RWPE2 (cell line): ENCODE measurements around the gene STPG3.

Experiments
- ATAC-seq: fragments of 200-7000 bp; cut with Tn5 transposase; 3 replicates; pipeline ENCODE4 v1.9.1; 2021; ENCODE audit warnings: low read depth
- DNase-seq: peaks from one replicate; pipeline ENCODE4 v3.0.0-alpha.2; 2020; ENCODE audit warnings: low spot score
- H3K27ac ChIP-seq: fragments of 450-650 bp; 2 replicates; pipeline ENCODE4 v1.5.1; 2017; ENCODE audit warnings: mild to moderate bottlenecking; ENCODE audit not compliant: poor library complexity, severe bottlenecking
- H3K27me3 ChIP-seq: fragments of 250-450 bp; sonication (Bioruptor Pico); 2 replicates; pipeline ENCODE4 v1.5.1; 2021; ENCODE audit warnings: mild to moderate bottlenecking, moderate library complexity; ENCODE audit not compliant: insufficient read depth, poor library complexity, severe bottlenecking
- H3K36me3 ChIP-seq: fragments of 250-450 bp; sonication (Bioruptor Pico); 2 replicates; pipeline ENCODE4 v1.5.1; 2020; ENCODE audit warnings: low read depth, mild to moderate bottlenecking, moderate library complexity
- H3K4me1 ChIP-seq: fragments of 250-450 bp; sonication (Bioruptor Pico); 2 replicates; pipeline ENCODE4 v1.5.1; 2021; ENCODE audit warnings: mild to moderate bottlenecking, moderate library complexity; ENCODE audit not compliant: insufficient read depth, poor library complexity, severe bottlenecking
- H3K4me3 ChIP-seq: fragments of 250-450 bp; sonication (Bioruptor Pico); 2 replicates; pipeline ENCODE4 v1.5.1; 2021; ENCODE audit warnings: mild to moderate bottlenecking, moderate library complexity; ENCODE audit not compliant: severe bottlenecking
- H3K9me3 ChIP-seq: fragments of 250-450 bp; sonication (Bioruptor Pico); 2 replicates; pipeline ENCODE4 v1.5.1; 2021; ENCODE audit warnings: mild to moderate bottlenecking, moderate library complexity; ENCODE audit not compliant: severe bottlenecking
- TF ChIP-seq, protein P1 (sequence below): fragments of 450-650 bp; IDR thresholded peaks from one replicate; pipeline ENCODE4 v1.5.1; 2017; ENCODE audit warnings: mild to moderate bottlenecking, moderate library complexity; ENCODE audit not compliant: poor library complexity, severe bottlenecking

STPG3 gene

DNA sequence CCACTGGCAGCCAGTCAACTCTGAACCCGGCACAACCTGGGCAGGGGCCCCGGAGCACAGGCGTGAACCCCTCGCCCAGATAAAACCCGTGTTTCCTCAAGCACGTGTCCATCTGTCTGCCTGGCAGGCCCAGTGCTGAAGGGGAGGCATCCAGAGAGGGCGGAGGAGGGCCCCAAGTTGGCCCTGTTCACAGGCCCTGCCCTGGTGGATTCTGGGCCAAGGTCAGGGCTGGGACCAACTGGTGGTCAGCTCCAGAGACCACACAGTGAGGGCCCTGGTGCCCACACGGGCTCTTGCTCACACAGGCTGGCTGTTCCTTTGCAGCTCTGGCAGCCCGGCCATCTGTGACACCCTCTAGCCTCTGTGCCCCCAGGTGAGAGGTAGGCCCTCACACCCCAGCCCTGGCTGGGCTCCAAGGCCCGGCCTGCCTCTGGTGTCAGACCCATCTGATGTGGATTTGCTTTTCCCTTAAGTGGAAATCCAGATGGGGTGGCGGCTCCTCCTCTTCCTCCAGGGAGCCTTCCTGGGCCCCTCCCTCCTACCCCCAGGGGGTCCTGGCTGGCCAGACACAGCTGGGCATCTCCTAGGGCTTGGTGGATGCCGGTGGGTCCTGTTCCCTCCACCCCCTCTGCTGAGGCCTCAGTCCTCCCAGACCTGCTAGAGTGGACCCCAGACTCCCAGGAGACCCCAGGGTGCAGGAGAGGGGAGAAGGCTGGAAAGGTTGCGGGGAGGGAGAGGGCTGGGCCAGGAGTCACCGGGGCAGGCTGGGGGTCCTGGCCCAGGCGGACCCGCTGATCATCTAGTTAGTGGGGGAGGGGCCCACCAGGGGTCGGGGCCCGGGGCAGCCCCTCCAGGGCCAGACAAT, 525 bp upstream of the STPG3 start:
- DNase-seq (no peak), ATAC-seq (no peak)
- TF ChIP-seq, protein P1, sequence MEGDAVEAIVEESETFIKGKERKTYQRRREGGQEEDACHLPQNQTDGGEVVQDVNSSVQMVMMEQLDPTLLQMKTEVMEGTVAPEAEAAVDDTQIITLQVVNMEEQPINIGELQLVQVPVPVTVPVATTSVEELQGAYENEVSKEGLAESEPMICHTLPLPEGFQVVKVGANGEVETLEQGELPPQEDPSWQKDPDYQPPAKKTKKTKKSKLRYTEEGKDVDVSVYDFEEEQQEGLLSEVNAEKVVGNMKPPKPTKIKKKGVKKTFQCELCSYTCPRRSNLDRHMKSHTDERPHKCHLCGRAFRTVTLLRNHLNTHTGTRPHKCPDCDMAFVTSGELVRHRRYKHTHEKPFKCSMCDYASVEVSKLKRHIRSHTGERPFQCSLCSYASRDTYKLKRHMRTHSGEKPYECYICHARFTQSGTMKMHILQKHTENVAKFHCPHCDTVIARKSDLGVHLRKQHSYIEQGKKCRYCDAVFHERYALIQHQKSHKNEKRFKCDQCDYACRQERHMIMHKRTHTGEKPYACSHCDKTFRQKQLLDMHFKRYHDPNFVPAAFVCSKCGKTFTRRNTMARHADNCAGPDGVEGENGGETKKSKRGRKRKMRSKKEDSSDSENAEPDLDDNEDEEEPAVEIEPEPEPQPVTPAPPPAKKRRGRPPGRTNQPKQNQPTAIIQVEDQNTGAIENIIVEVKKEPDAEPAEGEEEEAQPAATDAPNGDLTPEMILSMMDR = no peak
- Histone ChIP-seq H3K27me3 (no peaks in the 10 kb centered on the region), H3K4me3 (no peak overlapping the region), H3K4me1 (peaks cover 2% of the 10 kb centered on the region), H3K36me3 (no peaks in the 10 kb centered on the region), H3K27ac (no peak overlapping the region), H3K9me3 (no peaks in the 10 kb centered on the region)

DNA sequence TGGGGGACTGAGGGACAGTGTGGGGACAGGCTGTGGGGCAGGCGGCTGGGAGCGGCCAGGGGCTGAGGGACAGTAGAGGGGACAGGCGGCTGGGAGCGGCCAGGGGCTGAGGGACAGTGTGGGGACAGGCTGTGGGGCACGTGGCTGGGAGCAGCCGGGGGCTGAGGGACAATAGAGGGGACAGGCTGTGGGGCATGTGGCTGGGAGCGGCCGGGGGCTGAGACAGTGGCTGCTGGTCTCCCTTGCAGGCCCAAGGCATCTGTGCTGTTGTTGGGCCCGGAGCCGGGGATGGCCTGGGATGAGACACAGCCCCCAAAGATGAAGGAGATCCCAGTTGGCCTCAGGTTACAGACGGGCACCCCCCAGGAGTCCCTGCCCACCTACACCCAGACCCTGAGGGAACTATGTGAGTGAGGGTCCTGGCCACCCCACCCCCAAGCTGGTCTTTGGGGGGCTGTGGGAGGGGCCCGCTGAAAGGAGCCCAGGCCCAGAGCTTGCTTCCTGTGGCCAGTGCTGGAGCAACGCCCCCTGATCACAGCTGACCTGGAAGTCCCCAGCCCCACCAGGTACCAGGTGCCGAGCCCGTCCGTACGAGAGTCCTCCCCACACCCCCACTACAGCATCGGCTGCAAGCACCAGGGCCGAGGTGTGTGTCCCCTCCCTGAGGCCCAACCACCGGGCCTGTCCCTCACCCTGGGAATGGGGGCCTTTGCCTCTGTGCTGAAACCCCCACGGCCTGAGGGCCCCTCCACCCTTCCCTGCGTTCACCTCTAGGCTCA, 593 bp downstream of the STPG3 start:
- H3K4me1 ChIP-seq = peaks cover 7% of the 10 kb centered on the region
- TF ChIP-seq, protein P1 = no peak

GRCh38 chr9:137252555-137253506, 1.7 kb downstream of the STPG3 start:
- H3K9me3 ChIP-seq = no peaks in the 10 kb centered on the region
- no peaks in the 10 kb centered on the region for H3K27me3 ChIP-seq
- DNase-seq (no peak), ATAC-seq (peak; percentile 18; the same call in 1 of the 3 replicates)
- H3K4me1 ChIP-seq = peaks cover 7% of the 10 kb centered on the region
- no peak overlapping the region for H3K4me3 ChIP-seq
- TF ChIP-seq, protein P1 = no peak
- no peak overlapping the region for H3K27ac ChIP-seq
- peaks cover 15% of the 10 kb centered on the region for H3K36me3 ChIP-seq

More for the DNA sequence above, 593 bp downstream of the STPG3 start:
- Histone ChIP-seq H3K9me3 (no peaks in the 10 kb centered on the region), H3K36me3 (peaks cover 7% of the 10 kb centered on the region), H3K4me3 (no peak overlapping the region), H3K27ac (no peak overlapping the region), H3K27me3 (no peaks in the 10 kb centered on the region)
- no peak for ATAC-seq
- no peak for DNase-seq

DNA sequence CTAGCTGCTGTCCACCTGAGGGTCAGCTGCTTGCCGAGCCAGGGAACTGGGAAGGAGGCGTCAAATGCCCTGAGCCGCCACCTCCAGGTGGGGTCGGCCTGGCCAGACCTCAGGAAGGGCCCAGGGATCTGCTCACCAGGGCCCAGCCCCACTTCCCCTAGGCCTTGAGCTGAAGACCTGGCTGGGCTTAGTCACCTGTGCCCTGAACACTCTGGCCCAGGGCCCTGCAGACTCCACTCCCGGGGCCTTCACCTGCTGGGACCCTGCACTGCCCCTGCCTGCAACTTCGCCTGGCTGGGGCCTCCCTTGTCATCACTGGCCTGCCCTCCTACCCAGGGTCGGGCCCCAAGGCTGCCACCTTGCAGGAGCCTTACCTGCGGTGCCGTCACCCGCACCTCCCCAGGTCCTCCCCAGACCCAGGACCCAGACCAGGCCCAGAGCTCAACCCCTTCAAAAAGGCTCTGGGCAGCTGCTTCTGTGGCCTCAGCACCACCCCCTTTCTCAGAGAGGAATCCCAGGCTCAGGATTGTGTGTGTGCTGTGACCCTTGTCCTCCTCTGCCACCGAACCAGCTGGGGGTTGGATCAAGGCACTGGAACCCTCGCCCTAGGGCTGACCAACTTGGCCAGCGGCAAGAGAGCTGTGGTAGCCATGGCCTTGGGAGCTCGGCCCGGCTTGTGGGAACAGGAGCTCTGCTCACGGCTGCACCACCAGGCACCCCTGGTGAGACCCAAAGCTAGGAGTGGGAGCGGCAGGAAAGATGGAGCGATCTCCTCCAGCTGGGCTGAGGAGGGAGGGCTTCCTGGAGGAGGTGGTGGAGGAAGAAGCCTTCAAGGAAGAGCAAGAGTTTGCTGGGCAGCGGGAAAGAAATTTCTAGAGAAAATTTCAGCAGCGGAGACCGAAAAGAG, 2.9 kb downstream of the STPG3 start:
- no peaks in the 10 kb centered on the region for H3K27me3 ChIP-seq
- no peaks in the 10 kb centered on the region for H3K9me3 ChIP-seq
- peak overlapping the region; percentile 68 for H3K27ac ChIP-seq
- ATAC-seq (0 out of 3 replicates have a peak, but pooled peaks have one; percentile 8), DNase-seq (no peak)
- H3K36me3 ChIP-seq = peaks cover 27% of the 10 kb centered on the region
- TF ChIP-seq, protein P1 = no peak
- H3K4me3 ChIP-seq = peak overlapping the region; percentile 99
- peaks cover 7% of the 10 kb centered on the region for H3K4me1 ChIP-seq
